Keratinocyte (primary cell): Measurements from ENCODE around the gene RAN. TPM values are rescaled to one million over a fixed set of nuclear protein-coding genes. Genes with fewer than 3 reads are reported as not detected.

Experiments used
- DNase-seq: peaks from one replicate; pipeline ENCODE4 v3.0.0-alpha.2; 2011; ENCODE audit warnings: low read depth, missing footprints, low spot score
- FAIRE-seq: peaks from 2 replicates; lab custom pipeline; 2011; peaks lifted over from hg19 to GRCh38; lab: Jason Lieb, UNC
- H2AFZ ChIP-seq: 2 replicates; pipeline ENCODE4 v1.6.0; 2012; ENCODE audit warnings: low read length, control low read depth, inconsistent platforms; ENCODE audit not compliant: control insufficient read depth
- H3K27ac ChIP-seq: 2 replicates; pipeline ENCODE4 v1.5.1; 2011; ENCODE audit warnings: low read length; ENCODE audit not compliant: control insufficient read depth, insufficient read depth
- H3K27me3 ChIP-seq: 3 replicates; pipeline ENCODE4 v1.6.0; 2011; ENCODE audit warnings: low read length; ENCODE audit not compliant: control insufficient read depth, insufficient read depth; ENCODE audit errors: extremely low read depth
- H3K36me3 ChIP-seq, 2 experiments: 2 replicates in 1 of 2; 3 replicates in 1 of 2; pipeline ENCODE4 v1.5.1; 2011; ENCODE audit warnings: low read length in 2 of 2, mild to moderate bottlenecking in 1 of 2; ENCODE audit not compliant: control insufficient read depth in 2 of 2, insufficient read depth in 2 of 2; ENCODE audit errors: extremely low read depth in 1 of 2
- H3K4me1 ChIP-seq: 3 replicates; pipeline ENCODE4 v1.5.1; 2011; ENCODE audit warnings: low read length; ENCODE audit not compliant: control insufficient read depth, insufficient read depth; ENCODE audit errors: extremely low read depth
- H3K4me2 ChIP-seq: 3 replicates; pipeline ENCODE4 v1.6.0; 2011; ENCODE audit warnings: low read depth, low read length; ENCODE audit not compliant: control insufficient read depth, insufficient read depth; ENCODE audit errors: extremely low read depth
- H3K4me3 ChIP-seq, 3 experiments: fragments of 200-600 bp in 1 of 3; sonication (generic) in 1 of 3; 2 replicates in 2 of 3; 3 replicates in 1 of 3; pipeline ENCODE4 v1.5.1; 2011 to 2016; ENCODE audit warnings: low read length in 3 of 3, mild to moderate bottlenecking in 3 of 3, control low read depth in 2 of 3, inconsistent platforms in 1 of 3, low read depth in 1 of 3, mixed read lengths in 1 of 3, mixed run types in 1 of 3, moderate library complexity in 1 of 3; ENCODE audit not compliant: control insufficient read depth in 2 of 3, insufficient read depth in 2 of 3; ENCODE audit errors: extremely low read depth in 1 of 3
- H3K79me2 ChIP-seq: 2 replicates; pipeline ENCODE4 v1.6.0; 2012; ENCODE audit warnings: low read length; ENCODE audit not compliant: control insufficient read depth, insufficient read depth
- H3K9ac ChIP-seq: 3 replicates; pipeline ENCODE4 v1.6.0; 2011; ENCODE audit warnings: low read length; ENCODE audit not compliant: control insufficient read depth, insufficient read depth; ENCODE audit errors: extremely low read depth
- H3K9me1 ChIP-seq: 3 replicates; pipeline ENCODE4 v1.6.0; 2011; ENCODE audit warnings: low read length; ENCODE audit not compliant: control insufficient read depth, insufficient read depth; ENCODE audit errors: extremely low read depth
- H3K9me3 ChIP-seq: 2 replicates; pipeline ENCODE4 v1.5.1; 2012; ENCODE audit warnings: low read depth, low read length; ENCODE audit not compliant: control insufficient read depth
- H4K20me1 ChIP-seq: 3 replicates; pipeline ENCODE4 v1.6.0; 2011; ENCODE audit warnings: low read length; ENCODE audit not compliant: control insufficient read depth, insufficient read depth; ENCODE audit errors: extremely low read depth
- CTCF ChIP-seq, 3 experiments: IDR thresholded peaks in 1 of 3; conservative IDR thresholded peaks in 1 of 3; optimal IDR thresholded peaks in 1 of 3; 2 replicates in 2 of 3; 3 replicates in 1 of 3; pipeline versions ENCODE3 to v1.5.1; 2011; ENCODE audit warnings: low read length in 3 of 3, mild to moderate bottlenecking in 3 of 3, moderate library complexity in 2 of 3, control low read depth in 1 of 3, inconsistent platforms in 1 of 3; ENCODE audit not compliant: insufficient read depth in 2 of 3; ENCODE audit errors: extremely low read depth in 1 of 3
- EZH2 ChIP-seq: IDR thresholded peaks from one replicate; pipeline ENCODE4 v1.6.1; 2012; ENCODE audit warnings: inconsistent platforms, mild to moderate bottlenecking, low read length, moderate library complexity
- dilution Hi-C: fragments of 300-500 bp; cut with MboI; formaldehyde crosslinking; loops from one replicate; pipeline ENCODE4 v1.7.0; 2020; ENCODE audit warnings: low sequenced_read_pairs; ENCODE audit not compliant: extremely low pct_ligation_motif_present
- polyA plus RNA-seq, 5 experiments: library from polyadenylated mRNA; depleted of rRNA in 3 of 5; stranded (reverse) in 3 of 5; stranded (forward) in 1 of 5; unstranded in 1 of 5; fragments of >200 nt; gene quantifications; 1 replicate in 1 of 5; 2 replicates in 3 of 5; 3 replicates in 1 of 5; pipeline versions ENCODE4 v1.2.1 to v1.2.3, GENCODE V29; 2011 to 2012; ENCODE audit warnings: missing spikeins in 2 of 5, low read depth in 1 of 5, low replicate concordance in 1 of 5

The RAN gene
- polyA plus RNA-seq, 1 donor (not counting 4 experiments of a cell fraction or from before 2014, with no cell fraction given): 2,211 TPM

DNA sequence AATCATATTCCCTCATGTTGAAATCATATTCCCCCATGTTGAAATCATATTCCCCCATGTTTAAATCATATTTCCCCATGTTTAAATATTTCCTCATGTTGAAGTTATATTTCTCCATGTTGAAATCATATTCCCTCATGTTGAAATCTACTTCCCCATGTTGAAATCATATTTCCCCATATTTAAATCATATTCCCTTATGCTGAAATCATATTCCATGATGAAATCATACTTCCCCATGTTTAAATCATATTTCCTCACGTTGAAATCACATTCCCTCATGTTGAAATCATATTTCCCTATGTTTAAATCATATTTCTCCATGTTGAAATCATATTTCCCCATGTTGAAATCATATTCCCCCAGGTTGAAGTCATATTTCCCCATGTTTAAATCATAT lies 47.2 kb downstream of the RAN start:
- dilution Hi-C loops: no loop called here
- no peak for FAIRE-seq

GRCh38 chr12:130920119-130920703 lies 48.3 kb downstream of the RAN start:
- FAIRE-seq (no peak), DNase-seq (no peak)
- no peak overlapping the region for H2AFZ ChIP-seq
- no peak overlapping the region for H3K4me2 ChIP-seq
- H3K79me2 ChIP-seq: no peaks in the 10 kb centered on the region
- no peak overlapping the region for H3K9ac ChIP-seq
- H3K9me1 ChIP-seq: no peaks in the 10 kb centered on the region
- H3K27me3 ChIP-seq: peaks cover 15% of the 10 kb centered on the region
- H3K4me1 ChIP-seq: no peaks in the 10 kb centered on the region
- no peak overlapping the region for H3K27ac ChIP-seq
- no peaks in the 10 kb centered on the region for H4K20me1 ChIP-seq
- no peaks in the 10 kb centered on the region for H3K36me3 ChIP-seq
- no peaks in the 10 kb centered on the region for H3K9me3 ChIP-seq
- TF ChIP-seq CTCF (optimal IDR thresholded peaks at IDR 0.05 in 1 of 3, IDR thresholded peaks at IDR 0.05 in 1 of 3, conservative IDR thresholded peaks at IDR 0.05 in 1 of 3; ENCODE audit: extremely low read depth in 1 of 3, insufficient read depth in 2 of 3, low read length in 3 of 3) (no peak), EZH2 (no peak)
- dilution Hi-C loops: no loop called here
- no peak overlapping the region for H3K4me3 ChIP-seq

More for the DNA sequence above, 47.2 kb downstream of the RAN start:
- Histone ChIP-seq H3K36me3 (no peaks in the 10 kb centered on the region), H4K20me1 (no peaks in the 10 kb centered on the region), H3K27me3 (peaks cover 15% of the 10 kb centered on the region), H3K9ac (no peak overlapping the region), H3K4me1 (no peaks in the 10 kb centered on the region), H3K4me3 (no peak overlapping the region), H3K27ac (no peak overlapping the region), H3K9me3 (no peaks in the 10 kb centered on the region), H2AFZ (no peak overlapping the region), H3K79me2 (no peaks in the 10 kb centered on the region), H3K9me1 (no peaks in the 10 kb centered on the region), H3K4me2 (no peak overlapping the region)
- TF ChIP-seq EZH2 (no peak), CTCF (optimal IDR thresholded peaks at IDR 0.05 in 1 of 3, IDR thresholded peaks at IDR 0.05 in 1 of 3, conservative IDR thresholded peaks at IDR 0.05 in 1 of 3; ENCODE audit: extremely low read depth in 1 of 3, insufficient read depth in 2 of 3, low read length in 3 of 3) (no peak)
- DNase-seq: no peak
